Measurements from ENCODE around the gene PPP4C.

GRCh38 chr16:30051518-30051917 is 24.3 kb upstream of the PPP4C start:
- TF ChIP-seq YY1 (IDR thresholded peaks at IDR 0.05; ENCODE audit: insufficient read depth, insufficient read length), result no peak
- TF ChIP-seq ZNF274 (IDR thresholded peaks at IDR 0.05; ENCODE audit: low read depth, low read length), result no peak
